NT2/D1 (cell line): ENCODE data around the gene TTLL13.
A peak's percentile ranks its signal among the peaks of the same experiment; 100 is the strongest.

Experiments used
- DNase-seq: peaks from one replicate; pipeline ENCODE4 v3.0.0-alpha.2; 2011; ENCODE audit warnings: low read depth, low spot score
- H3K27me3 ChIP-seq: 2 replicates; pipeline ENCODE4 v1.6.0; 2011; ENCODE audit warnings: mild to moderate bottlenecking; ENCODE audit not compliant: insufficient read length, insufficient read depth
- H3K36me3 ChIP-seq: 2 replicates; pipeline ENCODE4 v1.6.1; 2011; ENCODE audit warnings: mild to moderate bottlenecking, low read length, mixed read lengths; ENCODE audit not compliant: insufficient read depth, insufficient read length
- H3K4me1 ChIP-seq: 2 replicates; pipeline ENCODE4 v1.5.1; 2011; ENCODE audit not compliant: insufficient read depth, insufficient read length
- H3K4me3 ChIP-seq: 2 replicates; pipeline ENCODE4 v1.5.1; 2011; ENCODE audit warnings: low read depth; ENCODE audit not compliant: insufficient read length
- H3K9ac ChIP-seq: 2 replicates; pipeline ENCODE4 v1.6.0; 2011; ENCODE audit warnings: low read depth; ENCODE audit not compliant: insufficient read length
- H3K9me3 ChIP-seq: 2 replicates; pipeline ENCODE4 v1.5.1; 2011; ENCODE audit warnings: mild to moderate bottlenecking, low read length; ENCODE audit not compliant: insufficient read depth
- SUZ12 ChIP-seq: IDR thresholded peaks from 2 replicates; pipeline ENCODE4 v1.6.1; 2011; ENCODE audit not compliant: insufficient read length, insufficient read depth; ENCODE audit errors: extremely low read depth
- YY1 ChIP-seq: IDR thresholded peaks from 2 replicates; pipeline ENCODE4 v1.6.1; 2011; ENCODE audit not compliant: insufficient read length, insufficient read depth
- ZNF274 ChIP-seq: IDR thresholded peaks from 2 replicates; pipeline ENCODE4 v1.6.1; 2011; ENCODE audit warnings: mild to moderate bottlenecking, low read depth, low read length

Gene TTLL13

DNA sequence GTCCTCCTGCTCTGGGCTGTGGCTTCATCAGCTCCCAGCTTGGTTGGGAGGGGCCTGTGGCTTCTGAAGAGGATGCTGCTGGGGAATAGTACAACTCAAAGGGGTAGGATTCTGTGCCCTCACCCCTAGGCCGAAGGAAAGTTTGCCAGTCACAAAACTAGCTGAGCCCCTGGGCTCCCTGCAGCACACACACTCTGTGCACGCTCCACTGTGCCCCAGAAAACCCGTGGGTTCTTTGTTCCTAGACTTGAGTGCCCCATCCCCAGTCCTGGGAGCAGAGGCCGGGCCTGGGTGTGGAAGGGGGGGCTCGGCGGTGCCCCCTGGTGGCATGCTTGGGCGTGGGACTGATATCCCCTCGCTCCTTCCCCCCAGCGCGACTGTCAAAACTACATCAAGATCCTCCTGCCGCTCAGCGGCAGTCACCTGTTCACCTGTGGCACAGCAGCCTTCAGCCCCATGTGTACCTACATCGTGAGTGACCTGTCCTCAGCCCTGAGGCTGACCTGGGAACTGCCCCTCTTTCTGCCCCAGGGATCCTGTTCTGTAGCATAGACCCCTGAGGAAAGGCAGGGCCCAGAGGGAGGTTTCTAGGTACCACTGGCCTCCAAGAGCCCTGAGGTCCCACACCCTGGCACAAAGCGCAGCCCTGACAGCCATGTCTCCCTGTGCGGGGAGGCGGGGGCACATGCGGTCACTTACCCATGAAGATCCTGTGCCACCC, 29.8 kb upstream of the TTLL13 start:
- TF ChIP-seq SUZ12 (no peak), YY1 (no peak), ZNF274 (no peak)
- H3K4me1 ChIP-seq = peaks cover 11% of the 10 kb centered on the region
- no peaks in the 10 kb centered on the region for H3K27me3 ChIP-seq
- DNase-seq = peak; percentile 43
- no peaks in the 10 kb centered on the region for H3K9me3 ChIP-seq
- no peak overlapping the region for H3K9ac ChIP-seq
- peaks cover 27% of the 10 kb centered on the region for H3K36me3 ChIP-seq
- no peak overlapping the region for H3K4me3 ChIP-seq

GRCh38 chr15:90221246-90221900, 28.0 kb upstream of the TTLL13 start:
- H3K9ac ChIP-seq = peak overlapping the region; percentile 17
- peaks cover 42% of the 10 kb centered on the region for H3K36me3 ChIP-seq
- TF ChIP-seq ZNF274 (no peak), SUZ12 (no peak), YY1 (no peak)
- H3K27me3 ChIP-seq = no peaks in the 10 kb centered on the region
- peak; percentile 72 for DNase-seq
- H3K9me3 ChIP-seq = no peaks in the 10 kb centered on the region
- H3K4me3 ChIP-seq = no peak overlapping the region
- H3K4me1 ChIP-seq = peaks cover 11% of the 10 kb centered on the region

DNA sequence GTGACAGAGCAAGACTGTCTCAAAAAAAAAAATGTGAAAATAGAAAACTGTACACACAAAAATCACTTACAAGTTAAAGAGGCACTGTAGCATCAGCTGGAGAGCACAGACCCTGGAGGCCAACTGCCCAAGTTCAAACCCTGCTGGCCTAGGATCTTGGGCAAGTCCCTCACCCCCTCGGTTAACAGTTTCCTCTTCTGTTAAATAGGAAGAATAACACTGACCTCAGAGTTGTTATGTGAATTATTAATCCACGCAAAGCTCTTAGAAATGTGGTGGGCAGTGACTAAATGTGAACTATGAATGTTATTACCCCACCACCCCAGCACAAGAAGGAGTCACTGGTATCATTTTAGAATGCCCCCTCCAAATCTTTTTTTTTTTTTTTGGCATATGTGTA, 26.8 kb upstream of the TTLL13 start:
- Histone ChIP-seq H3K9me3 (no peaks in the 10 kb centered on the region), H3K27me3 (no peaks in the 10 kb centered on the region), H3K36me3 (peaks cover 43% of the 10 kb centered on the region), H3K4me3 (no peak overlapping the region), H3K4me1 (peaks cover 11% of the 10 kb centered on the region), H3K9ac (no peak overlapping the region)
- DNase-seq = no peak
- TF ChIP-seq YY1 (no peak), SUZ12 (no peak), ZNF274 (no peak)

GRCh38 chr15:90223441-90224165, 25.8 kb upstream of the TTLL13 start:
- TF ChIP-seq YY1 (no peak), ZNF274 (no peak), SUZ12 (no peak)
- Histone ChIP-seq H3K9ac (no peak overlapping the region), H3K4me1 (peaks cover 11% of the 10 kb centered on the region), H3K9me3 (no peaks in the 10 kb centered on the region), H3K27me3 (no peaks in the 10 kb centered on the region), H3K4me3 (no peak overlapping the region), H3K36me3 (peaks cover 49% of the 10 kb centered on the region)
- no peak for DNase-seq

GRCh38 chr15:90225047-90225446, 24.3 kb upstream of the TTLL13 start:
- Histone ChIP-seq H3K4me1 (peaks cover 11% of the 10 kb centered on the region), H3K4me3 (no peak overlapping the region), H3K9ac (no peak overlapping the region), H3K9me3 (no peaks in the 10 kb centered on the region), H3K27me3 (no peaks in the 10 kb centered on the region), H3K36me3 (peaks cover 64% of the 10 kb centered on the region)
- no peak for DNase-seq
- TF ChIP-seq SUZ12 (no peak), YY1 (no peak), ZNF274 (no peak)

DNA sequence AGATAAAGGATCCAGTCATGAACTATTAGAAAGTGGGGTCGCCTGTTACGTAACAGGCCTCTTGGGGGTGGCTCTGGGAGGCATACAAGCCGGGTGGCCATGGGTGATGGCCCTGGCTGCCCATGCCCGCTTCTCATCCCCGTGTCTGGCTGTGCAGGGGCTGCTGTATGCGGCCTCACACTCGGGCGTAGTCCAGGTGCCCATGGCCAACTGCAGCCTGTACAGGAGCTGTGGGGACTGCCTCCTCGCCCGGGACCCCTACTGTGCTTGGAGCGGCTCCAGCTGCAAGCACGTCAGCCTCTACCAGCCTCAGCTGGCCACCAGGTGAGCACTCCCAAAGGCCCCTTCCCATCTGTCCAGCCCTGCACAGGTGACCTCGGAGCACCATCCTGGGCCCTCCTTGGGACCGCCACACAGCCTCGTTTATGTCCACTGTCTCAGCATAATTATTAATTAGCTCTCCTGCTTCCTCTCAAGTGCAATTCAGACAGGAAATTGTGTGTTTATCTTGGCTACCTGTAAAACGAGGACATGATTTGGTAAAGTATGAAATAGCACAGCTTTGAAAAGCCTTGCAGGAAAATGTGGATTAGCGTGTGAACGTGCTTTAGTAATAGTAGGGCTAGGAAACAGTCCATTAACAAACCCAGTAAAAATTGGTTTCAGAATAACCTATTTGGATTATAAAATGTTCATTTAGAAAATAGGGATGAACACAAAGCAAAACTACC, 23.7 kb upstream of the TTLL13 start:
- DNase-seq = no peak
- Histone ChIP-seq H3K4me1 (peaks cover 9% of the 10 kb centered on the region), H3K36me3 (peaks cover 70% of the 10 kb centered on the region), H3K9me3 (no peaks in the 10 kb centered on the region), H3K27me3 (no peaks in the 10 kb centered on the region), H3K9ac (no peak overlapping the region), H3K4me3 (no peak overlapping the region)
- no peak for TF ChIP-seq SUZ12
- no peak for TF ChIP-seq ZNF274
- no peak for TF ChIP-seq YY1
